HG02981 (cell line): Measurements from ENCODE around the gene RTN3.
"Not testable (repeated sequence)": the region's sequence is repeated elsewhere in the genome, so short reads cannot be mapped to it uniquely, and the experiment has no call there.

Experiments
- ATAC-seq: cut with Tn5 transposase; IDR thresholded peaks from one replicate; pipeline ENCODE4 v1.9.1; 2021; ENCODE audit warnings: mild to moderate bottlenecking, moderate library complexity; ENCODE audit not compliant: unreplicated experiment

Gene RTN3

DNA sequence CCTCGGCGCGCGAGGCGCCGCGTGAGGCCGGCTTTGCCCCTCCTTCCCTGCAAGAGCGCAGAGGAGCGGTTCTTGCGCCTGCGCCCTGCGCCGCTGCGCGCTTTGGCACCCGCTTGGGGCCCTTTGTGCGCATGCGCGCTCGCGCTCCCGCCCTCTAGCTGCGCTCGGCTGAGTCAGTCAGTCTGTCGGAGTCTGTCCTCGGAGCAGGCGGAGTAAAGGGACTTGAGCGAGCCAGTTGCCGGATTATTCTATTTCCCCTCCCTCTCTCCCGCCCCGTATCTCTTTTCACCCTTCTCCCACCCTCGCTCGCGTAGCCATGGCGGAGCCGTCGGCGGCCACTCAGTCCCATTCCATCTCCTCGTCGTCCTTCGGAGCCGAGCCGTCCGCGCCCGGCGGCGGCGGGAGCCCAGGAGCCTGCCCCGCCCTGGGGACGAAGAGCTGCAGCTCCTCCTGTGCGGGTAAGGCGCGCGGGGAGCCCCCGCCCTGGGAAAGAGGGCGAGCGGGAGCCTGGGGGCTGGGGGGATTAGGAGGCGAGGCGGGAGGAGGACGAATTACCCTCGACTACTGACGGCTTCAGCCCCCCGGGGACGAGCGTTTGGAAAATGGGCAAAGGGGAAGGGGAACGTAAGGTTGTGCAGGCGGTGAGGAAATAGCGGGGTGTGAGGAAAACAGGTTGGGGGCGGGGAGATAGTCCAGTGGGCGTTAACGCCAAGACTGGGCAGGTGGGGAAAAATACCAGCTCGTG lies at the start of gene RTN3:
Gene RTN3 (plus strand): TSS at position 180 of the 745 bp plus-strand sequence. CDS start 137 bp downstream, at position 317.
- peak; percentile 91 for ATAC-seq

DNA sequence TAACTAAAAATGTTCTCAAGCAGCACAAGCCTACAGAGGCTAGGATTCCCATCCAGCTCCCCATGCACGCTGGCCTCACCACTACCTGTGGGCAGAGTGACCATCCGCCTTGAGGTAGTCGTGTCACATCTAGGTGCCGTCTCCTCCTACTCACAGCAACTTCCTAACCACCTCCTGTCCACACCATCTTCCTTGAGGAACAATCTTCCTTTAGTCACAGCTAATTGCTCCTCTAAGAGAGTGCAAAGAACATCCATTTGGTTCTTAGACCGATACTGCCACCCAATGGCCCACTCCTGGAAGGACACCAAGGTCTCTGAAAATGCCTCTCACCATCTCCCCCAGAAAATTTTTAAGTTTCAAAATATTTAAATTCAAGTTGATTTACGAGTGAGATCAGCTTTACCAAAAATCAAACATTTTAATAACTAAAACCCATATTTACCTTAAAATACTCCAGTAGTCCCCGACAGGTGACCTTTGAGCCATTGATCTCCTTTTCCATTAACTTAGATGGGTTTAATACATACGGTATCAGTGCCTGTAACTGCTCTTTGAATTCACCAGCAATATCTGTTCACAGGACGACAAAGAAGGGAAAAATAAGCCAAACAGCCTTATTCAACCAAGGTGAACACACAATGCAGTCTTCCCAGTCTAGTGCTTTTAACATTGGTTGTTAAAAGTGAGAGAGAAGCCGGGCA lies 45.4 kb upstream of the RTN3 start:
- no peak for ATAC-seq

DNA sequence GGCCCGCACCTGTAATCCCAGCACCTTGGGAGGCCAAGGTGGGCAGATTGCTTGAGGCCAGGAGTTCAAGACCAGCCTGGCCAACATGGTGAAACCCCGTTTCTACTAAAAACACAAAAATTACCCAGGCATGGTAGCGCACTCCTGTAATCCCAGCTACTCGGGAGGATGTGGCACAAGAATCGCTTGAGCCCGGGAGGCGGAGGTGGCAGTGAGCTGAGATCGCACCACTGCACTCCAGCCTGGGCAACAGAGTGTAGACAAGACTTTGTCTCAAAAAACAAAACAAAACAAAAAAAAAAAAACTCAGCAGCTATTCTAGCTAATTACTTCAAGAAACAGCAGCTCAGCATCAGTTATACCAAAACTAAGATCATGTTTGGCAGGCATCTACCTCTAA lies 42.9 kb upstream of the RTN3 start:
- not testable (repeated sequence) for ATAC-seq

- no peak for ATAC-seq
Observed at GRCh38 chr11:63639199-63639832, 42.0 kb upstream of the RTN3 start.

- ATAC-seq, result no peak
Observed at GRCh38 chr11:63641727-63642126, 39.6 kb upstream of the RTN3 start.

GRCh38 chr11:63643205-63643604 lies 38.1 kb upstream of the RTN3 start:
- no peak for ATAC-seq

- ATAC-seq, result no peak
Observed at GRCh38 chr11:63652671-63653070, 28.6 kb upstream of the RTN3 start.

DNA sequence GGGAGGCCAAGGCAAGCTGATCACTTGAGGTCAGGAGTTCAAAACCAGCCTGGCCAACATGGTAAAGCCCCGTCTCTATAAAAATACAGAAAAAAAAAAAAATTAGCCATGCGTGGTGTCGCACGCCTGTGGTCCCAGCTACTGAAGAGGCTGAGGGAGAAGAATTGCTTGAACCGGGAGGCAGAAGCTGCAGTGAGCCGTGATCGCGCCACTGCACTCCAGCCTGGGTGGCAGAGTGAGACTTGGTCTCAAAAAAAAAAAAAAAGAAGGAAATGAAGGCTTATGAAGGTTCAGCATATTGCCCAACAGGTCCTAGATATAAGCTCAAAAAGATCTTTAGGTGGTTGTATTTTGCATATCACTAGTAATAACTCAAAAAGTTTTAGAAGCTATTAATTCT lies 20.3 kb upstream of the RTN3 start:
- no peak for ATAC-seq

- no peak for ATAC-seq
Observed at GRCh38 chr11:63663809-63664208, 17.5 kb upstream of the RTN3 start.

- no peak for ATAC-seq
Observed at GRCh38 chr11:63666874-63667273, 14.4 kb upstream of the RTN3 start.

DNA sequence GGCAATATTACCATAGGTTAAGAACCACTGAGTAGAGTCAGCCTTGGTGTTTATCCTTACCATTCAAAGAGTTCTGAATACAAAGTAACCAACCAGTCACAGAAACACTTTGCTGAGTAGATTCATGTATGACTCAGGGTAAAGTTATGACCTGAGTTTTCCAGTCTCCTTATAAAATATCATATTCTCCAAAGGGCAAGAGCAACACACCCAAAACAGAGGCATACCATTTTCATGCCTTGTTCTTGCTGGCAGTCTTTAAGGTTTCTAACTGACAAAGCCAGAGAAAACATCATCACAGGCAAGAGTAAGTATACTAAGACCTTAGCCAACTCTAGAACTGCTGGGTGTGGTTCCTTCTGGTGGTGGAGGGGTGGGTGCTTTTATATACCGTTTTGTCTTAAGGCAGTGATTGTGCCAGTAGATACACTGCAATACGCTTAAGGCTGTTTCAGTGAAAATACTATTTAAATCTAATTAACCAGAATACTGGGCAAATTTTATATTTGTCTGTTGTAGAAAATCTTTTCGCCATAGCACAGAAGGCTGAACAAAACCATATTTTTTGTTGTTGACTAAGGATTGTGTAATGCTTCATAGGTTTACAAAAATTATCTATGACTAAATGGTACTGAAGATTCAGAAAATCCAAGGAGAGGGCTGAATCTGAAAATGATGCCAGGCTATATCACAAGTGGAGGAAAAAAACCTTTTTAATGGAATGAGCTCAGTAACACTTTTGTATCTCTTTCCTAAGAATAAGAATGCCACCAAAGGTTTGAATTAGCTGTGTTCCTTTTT lies 13.1 kb upstream of the RTN3 start:
- no peak for ATAC-seq

DNA sequence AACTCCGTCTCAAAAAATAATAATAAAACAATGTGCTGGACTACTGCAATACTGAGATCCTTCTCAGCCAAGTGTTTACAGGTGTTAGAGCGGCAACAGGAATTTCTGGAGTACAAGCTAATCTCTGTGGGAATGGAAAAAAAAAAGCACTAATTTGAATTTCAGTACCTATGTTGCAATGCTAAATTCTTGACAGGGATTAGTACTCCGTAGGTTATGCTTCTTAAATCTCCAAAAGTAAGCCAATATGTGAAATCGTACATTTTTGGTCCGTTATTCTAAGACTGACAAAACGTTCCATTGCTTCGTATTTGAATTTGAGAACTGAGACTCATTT lies 11.2 kb upstream of the RTN3 start:
- no peak for ATAC-seq

DNA sequence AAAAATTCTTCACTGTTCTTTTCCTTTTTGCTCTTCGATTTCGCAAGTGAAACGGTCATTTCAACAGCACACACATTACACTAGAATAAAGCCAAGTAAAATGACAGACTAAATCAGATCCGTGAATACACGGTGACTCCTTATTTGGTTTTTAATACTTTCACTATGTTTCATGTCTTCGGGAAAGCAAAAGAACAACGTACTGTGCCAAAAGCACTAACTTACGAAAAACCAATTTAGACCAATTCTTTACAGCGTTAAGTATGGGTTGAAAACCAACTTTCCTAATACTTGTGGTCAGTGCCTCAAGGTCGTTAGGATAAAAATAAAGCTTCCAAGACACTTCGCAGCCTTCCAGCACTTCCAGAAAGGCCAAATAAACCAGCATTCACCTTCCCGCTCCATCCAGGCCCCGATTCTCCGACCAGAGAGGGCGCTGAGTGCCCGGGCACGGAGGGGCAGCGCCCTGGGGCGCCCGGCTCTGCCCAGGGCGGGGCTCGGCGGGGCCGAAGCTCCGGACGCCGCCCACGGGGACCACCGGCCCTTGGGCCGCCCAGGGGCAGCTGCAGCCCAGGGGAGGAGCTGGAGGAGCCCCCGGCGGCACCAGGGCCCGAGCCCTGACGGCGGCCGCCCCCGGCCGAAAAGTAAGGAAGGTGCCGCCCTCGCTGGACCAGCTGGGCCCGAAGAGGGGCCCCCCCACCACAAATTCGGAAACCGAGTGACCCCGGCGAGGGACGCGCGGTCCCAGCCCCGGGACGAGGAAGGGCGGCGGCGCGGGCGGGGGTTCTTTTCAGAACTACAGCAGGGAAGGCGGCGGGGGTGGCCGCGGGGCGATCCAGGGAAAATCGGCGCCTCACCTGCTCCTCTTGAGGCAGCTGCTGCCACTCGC lies 10.6 kb upstream of the RTN3 start:
- peak; percentile 26 for ATAC-seq

DNA sequence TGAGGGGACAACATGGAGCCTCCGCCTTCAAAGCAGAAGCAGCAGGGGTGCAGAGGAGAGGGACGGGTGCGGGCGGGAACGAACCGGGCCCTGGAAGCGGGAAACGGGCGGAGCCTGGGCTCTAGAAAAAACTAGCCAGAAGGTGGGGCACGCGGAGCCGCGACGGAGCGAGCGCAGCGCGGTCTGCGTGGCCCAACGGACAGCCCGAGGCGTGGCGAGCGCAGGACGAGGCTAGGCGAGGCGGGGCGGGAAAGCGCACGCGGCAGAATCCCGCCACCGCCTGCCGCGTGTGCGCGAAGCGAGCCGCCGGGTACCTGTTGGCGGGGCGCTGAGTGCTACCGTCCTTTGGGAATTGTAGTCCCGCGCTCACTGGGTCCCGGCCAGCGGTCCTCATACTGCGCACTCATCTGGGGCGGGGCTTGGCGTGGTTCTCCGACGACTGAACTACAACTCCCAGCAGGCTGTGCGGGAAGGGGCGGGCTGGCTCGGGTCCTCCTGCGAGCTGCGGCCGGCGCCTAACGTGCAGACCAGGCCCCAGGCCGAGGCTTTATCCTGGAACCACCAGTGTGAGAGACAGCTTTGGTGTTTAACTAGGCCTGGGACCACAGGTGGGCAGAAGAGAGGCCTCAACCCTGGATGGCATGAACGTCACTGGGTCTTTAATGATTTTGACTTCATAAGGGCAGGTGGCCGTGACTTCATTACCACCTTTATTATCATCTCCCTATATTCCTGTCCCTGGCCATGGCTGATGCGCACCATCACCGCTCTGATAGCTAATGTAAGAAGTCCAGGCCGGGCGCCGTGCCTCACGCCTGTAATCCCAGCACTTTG lies 9.8 kb upstream of the RTN3 start, which contains the start of gene ATL3:
Gene ATL3 (minus strand): TSS at position 55 of the 834 bp plus-strand sequence. CDS start 41 bp downstream, at position 14.
- ATAC-seq, result peak; percentile 87

DNA sequence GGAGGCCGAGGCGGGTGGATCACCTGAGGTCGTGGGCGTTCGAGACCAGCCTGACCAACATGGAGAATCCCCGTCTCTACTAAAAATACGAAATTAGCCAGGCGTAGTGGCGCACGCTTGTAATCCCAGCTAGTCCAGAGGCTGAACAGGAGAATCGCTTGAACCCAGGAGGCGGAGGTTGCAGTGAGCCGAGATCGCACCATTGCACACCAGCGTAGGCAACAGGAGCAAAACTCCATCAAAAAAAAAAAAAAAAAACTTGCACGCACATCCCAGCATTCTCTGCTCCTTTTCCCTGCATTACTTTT lies 9.2 kb upstream of the RTN3 start:
- no peak for ATAC-seq

DNA sequence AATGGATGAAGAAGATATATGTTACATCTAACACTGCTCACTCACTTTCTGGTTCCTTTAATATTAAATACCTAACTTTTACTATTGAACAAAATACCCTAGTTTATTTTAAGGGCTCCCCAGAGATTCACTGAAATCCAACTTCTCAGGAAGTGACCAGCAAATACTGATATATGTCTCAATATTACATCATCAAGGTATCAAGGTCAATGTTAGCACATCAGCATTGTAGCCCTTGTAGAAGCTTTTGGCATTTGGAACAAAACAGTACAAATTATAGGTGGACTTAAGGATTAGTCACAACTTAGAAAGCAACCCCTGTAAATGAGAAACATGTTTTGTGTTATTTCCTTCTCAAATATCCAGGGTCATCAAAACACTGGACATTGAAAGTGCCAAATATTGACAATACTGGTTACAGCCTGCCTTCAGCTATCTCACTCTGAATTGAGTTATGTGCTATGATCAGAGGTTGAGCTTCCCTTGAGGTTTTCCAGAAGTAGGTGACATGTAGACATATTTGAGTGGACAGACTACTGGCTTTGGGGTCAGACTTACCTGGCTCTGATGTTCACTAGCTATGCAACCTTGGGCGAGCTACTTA lies 8.3 kb upstream of the RTN3 start:
- ATAC-seq, result no peak

GRCh38 chr11:63673579-63673978 lies 7.7 kb upstream of the RTN3 start:
- no peak for ATAC-seq

DNA sequence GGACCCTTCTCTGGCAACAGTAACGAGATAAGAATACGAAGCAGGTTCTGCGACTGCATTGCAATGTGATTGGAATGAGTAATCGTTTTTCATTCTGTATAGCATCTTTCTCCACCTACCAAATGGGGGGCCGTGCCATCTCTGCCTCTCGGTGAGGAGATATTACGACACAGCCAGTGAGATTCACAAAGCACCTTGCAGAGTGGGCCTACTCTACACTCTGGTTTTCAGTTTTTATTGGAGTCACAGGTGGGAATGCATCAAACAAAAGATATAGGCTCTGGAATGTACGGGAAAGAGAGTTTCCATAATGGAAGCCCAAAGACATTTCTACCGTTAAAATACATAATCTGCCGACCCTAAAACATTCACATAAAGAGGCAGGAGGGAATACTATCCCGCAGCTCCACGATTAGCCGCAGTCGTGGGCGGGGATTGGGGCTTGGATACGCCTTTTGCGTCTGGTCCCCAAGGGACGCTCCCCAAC lies 423 bp upstream of the RTN3 start:
- no peak for ATAC-seq
